ENCODE results near the gene VKORC1L1.
"Not testable (repeated sequence)": the region's sequence is repeated elsewhere in the genome, so short reads cannot be mapped to it uniquely, and the experiment has no call there.

DNA sequence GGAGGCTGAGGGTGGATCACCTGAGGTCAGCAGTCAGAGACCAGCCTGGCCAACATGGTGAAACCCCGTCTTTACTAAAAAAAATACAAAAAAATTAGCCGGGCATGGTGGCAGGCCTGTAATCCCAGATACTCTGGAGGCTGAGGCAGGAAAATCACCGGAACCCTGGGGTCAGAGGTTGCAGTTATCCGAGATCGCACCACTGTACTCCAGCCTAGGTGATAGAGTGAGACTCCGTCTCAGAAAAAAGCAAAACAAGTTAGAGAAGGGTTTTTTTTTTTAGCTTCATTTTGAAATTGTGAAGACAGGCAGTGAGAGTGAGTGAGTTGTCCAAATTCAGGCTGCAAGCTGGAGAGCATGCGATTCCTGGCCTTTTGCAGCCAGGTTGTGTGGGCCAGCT is 19.0 kb upstream of the VKORC1L1 start:
- not testable (repeated sequence) for TF ChIP-seq POLR2A (IDR thresholded peaks at IDR 0.05; ENCODE audit: borderline replicate concordance, extremely low read depth, insufficient read depth, insufficient read length); CTCF (IDR thresholded peaks at IDR 0.05 in 2 of 3, conservative IDR thresholded peaks at IDR 0.05 in 1 of 3; ENCODE audit: borderline replicate concordance in 1 of 3, insufficient read depth in 1 of 3, low read depth in 2 of 3, low read length in 2 of 3)
- TF ChIP-seq, protein P1, sequence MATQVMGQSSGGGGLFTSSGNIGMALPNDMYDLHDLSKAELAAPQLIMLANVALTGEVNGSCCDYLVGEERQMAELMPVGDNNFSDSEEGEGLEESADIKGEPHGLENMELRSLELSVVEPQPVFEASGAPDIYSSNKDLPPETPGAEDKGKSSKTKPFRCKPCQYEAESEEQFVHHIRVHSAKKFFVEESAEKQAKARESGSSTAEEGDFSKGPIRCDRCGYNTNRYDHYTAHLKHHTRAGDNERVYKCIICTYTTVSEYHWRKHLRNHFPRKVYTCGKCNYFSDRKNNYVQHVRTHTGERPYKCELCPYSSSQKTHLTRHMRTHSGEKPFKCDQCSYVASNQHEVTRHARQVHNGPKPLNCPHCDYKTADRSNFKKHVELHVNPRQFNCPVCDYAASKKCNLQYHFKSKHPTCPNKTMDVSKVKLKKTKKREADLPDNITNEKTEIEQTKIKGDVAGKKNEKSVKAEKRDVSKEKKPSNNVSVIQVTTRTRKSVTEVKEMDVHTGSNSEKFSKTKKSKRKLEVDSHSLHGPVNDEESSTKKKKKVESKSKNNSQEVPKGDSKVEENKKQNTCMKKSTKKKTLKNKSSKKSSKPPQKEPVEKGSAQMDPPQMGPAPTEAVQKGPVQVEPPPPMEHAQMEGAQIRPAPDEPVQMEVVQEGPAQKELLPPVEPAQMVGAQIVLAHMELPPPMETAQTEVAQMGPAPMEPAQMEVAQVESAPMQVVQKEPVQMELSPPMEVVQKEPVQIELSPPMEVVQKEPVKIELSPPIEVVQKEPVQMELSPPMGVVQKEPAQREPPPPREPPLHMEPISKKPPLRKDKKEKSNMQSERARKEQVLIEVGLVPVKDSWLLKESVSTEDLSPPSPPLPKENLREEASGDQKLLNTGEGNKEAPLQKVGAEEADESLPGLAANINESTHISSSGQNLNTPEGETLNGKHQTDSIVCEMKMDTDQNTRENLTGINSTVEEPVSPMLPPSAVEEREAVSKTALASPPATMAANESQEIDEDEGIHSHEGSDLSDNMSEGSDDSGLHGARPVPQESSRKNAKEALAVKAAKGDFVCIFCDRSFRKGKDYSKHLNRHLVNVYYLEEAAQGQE (IDR thresholded peaks at IDR 0.05; ENCODE audit: low read depth): not testable (repeated sequence)

Data from HCT116 (cell line).